H1 (cell line): Measurements from ENCODE around the gene MCM9. TPM values are rescaled to one million over a fixed set of nuclear protein-coding genes. Genes with fewer than 3 reads are reported as not detected.

Experiments
- CTCF ChIA-PET: fragments of 300-600 bp; sonication (Branson Sonifier 250); formaldehyde crosslinking; loops from one replicate; lab custom pipeline; 2021; ENCODE audit not compliant: partially characterized antibody; lab: Charles Lee
- POLR2A ChIA-PET: fragments of 300-600 bp; sonication (Branson Sonifier 250); formaldehyde crosslinking; loops from one replicate; lab custom pipeline; 2021; ENCODE audit warnings: inconsistent platforms; ENCODE audit not compliant: partially characterized antibody; lab: Charles Lee
- DNase-seq, 2 experiments: peaks; one replicate each; pipeline versions ENCODE4 v3.0.0 to v3.0.0-alpha.2; 2010 to 2022; ENCODE audit warnings: low spot score in 2 of 2, low read depth in 1 of 2, mixed read lengths in 1 of 2
- FAIRE-seq: peaks from 2 replicates; lab custom pipeline; 2011; peaks lifted over from hg19 to GRCh38; lab: Jason Lieb, UNC
- H2AFZ ChIP-seq: 2 replicates; pipeline ENCODE4 v1.8.1; 2012; ENCODE audit warnings: low read length, inconsistent platforms
- H2AK5ac ChIP-seq: 2 replicates; pipeline ENCODE4 v1.6.1; 2013; ENCODE audit warnings: low read depth, low read length
- H2BK120ac ChIP-seq: replicated peaks from 2 replicates; pipeline ENCODE3; 2013; ENCODE audit warnings: low read depth, low read length, inconsistent platforms
- H2BK12ac ChIP-seq: 2 replicates; pipeline ENCODE4 v1.6.1; 2013; ENCODE audit warnings: low read depth, low read length
- H2BK15ac ChIP-seq: 2 replicates; pipeline ENCODE4 v1.6.1; 2013; ENCODE audit warnings: low read length
- H2BK20ac ChIP-seq: 2 replicates; pipeline ENCODE4 v1.6.1; 2013; ENCODE audit warnings: low read length
- H2BK5ac ChIP-seq: 2 replicates; pipeline ENCODE4 v1.6.1; 2013; ENCODE audit warnings: low read depth, low read length
- H3K14ac ChIP-seq: 2 replicates; pipeline ENCODE4 v1.6.1; 2013; ENCODE audit warnings: inconsistent platforms; ENCODE audit not compliant: insufficient read length
- H3K18ac ChIP-seq: 2 replicates; pipeline ENCODE4 v1.6.1; 2013; ENCODE audit warnings: low read length; ENCODE audit errors: extremely low read depth
- H3K23ac ChIP-seq: 2 replicates; pipeline ENCODE4 v1.6.1; 2013; ENCODE audit warnings: inconsistent platforms; ENCODE audit not compliant: insufficient read length
- H3K23me2 ChIP-seq: 2 replicates; pipeline ENCODE4 v1.6.1; 2013; ENCODE audit warnings: low read depth, low read length
- H3K27ac ChIP-seq: 2 replicates; pipeline ENCODE4 v1.6.1; 2011; ENCODE audit warnings: low read depth, low read length, inconsistent platforms
- H3K27me3 ChIP-seq, 4 experiments: replicated peaks in 1 of 4; 1 replicate in 1 of 4; 2 replicates in 3 of 4; pipeline versions ENCODE4 v1.6.1 to v1.8.1; 2011 to 2013; ENCODE audit warnings: low read length in 3 of 4, mild to moderate bottlenecking in 3 of 4, inconsistent platforms in 2 of 4, mixed read lengths in 2 of 4, moderate library complexity in 1 of 4; ENCODE audit not compliant: control insufficient read depth in 3 of 4, insufficient read depth in 3 of 4; ENCODE audit errors: extremely low read depth in 1 of 4
- H3K36me3 ChIP-seq, 4 experiments: 2 replicates each; pipeline versions ENCODE4 v1.6.1 to v1.8.1; 2011 to 2013; ENCODE audit warnings: mild to moderate bottlenecking in 4 of 4, low read length in 3 of 4, moderate library complexity in 2 of 4, control low read depth in 1 of 4, inconsistent platforms in 1 of 4; ENCODE audit not compliant: insufficient read depth in 4 of 4, control insufficient read depth in 2 of 4
- H3K4ac ChIP-seq: replicated peaks from 2 replicates; pipeline ENCODE3; 2013; ENCODE audit warnings: low read length, low read depth, mixed read lengths, inconsistent platforms; ENCODE audit not compliant: insufficient read length
- H3K4me1 ChIP-seq, 4 experiments: replicated peaks in 1 of 4; 1 replicate in 1 of 4; 2 replicates in 3 of 4; pipeline versions ENCODE4 v1.6.1 to v1.8.1; 2011 to 2013; ENCODE audit warnings: low read length in 3 of 4, inconsistent platforms in 2 of 4, mixed read lengths in 1 of 4; ENCODE audit not compliant: insufficient read depth in 4 of 4, control insufficient read depth in 3 of 4
- H3K4me2 ChIP-seq, 2 experiments: 2 replicates each; pipeline versions ENCODE4 v1.6.1 to v1.8.1; 2011 to 2013; ENCODE audit warnings: low read depth in 2 of 2, low read length in 2 of 2, control low read depth in 1 of 2, inconsistent platforms in 1 of 2, mild to moderate bottlenecking in 1 of 2; ENCODE audit not compliant: insufficient read depth in 1 of 2
- H3K4me3 ChIP-seq, 4 experiments: fragments of 200-600, 300-600 bp in 1 of 4; sonication (generic), shearing (Covaris generic), sonication (Bioruptor Twin) in 1 of 4; 2 replicates each; pipeline versions ENCODE4 v1.5.1 to v1.8.1; 2011 to 2016; ENCODE audit warnings: low read length in 4 of 4, low read depth in 3 of 4, control low read depth in 2 of 4, inconsistent platforms in 2 of 4, mild to moderate bottlenecking in 2 of 4, mixed read lengths in 1 of 4, moderate library complexity in 1 of 4; ENCODE audit not compliant: insufficient read depth in 2 of 4; ENCODE audit errors: extremely low read depth in 1 of 4
- H3K56ac ChIP-seq: replicated peaks from 2 replicates; pipeline ENCODE3; 2013; ENCODE audit warnings: low read depth, mild to moderate bottlenecking, mixed read lengths, low read length, inconsistent platforms; ENCODE audit not compliant: insufficient read length
- H3K79me1 ChIP-seq: 2 replicates; pipeline ENCODE4 v1.6.1; 2013; ENCODE audit warnings: low read depth, low read length, control low read depth
- H3K79me2 ChIP-seq, 2 experiments: 2 replicates each; pipeline versions ENCODE4 v1.6.1 to v1.8.1; 2012 to 2013; ENCODE audit warnings: low read length in 2 of 2, mild to moderate bottlenecking in 2 of 2, inconsistent platforms in 1 of 2; ENCODE audit not compliant: insufficient read depth in 2 of 2, control insufficient read depth in 1 of 2
- H3K9ac ChIP-seq, 4 experiments: replicated peaks in 1 of 4; 1 replicate in 1 of 4; 2 replicates in 3 of 4; pipeline versions ENCODE4 v1.6.1 to v1.8.1; 2011 to 2013; ENCODE audit warnings: low read depth in 3 of 4, low read length in 3 of 4, control low read depth in 2 of 4, mild to moderate bottlenecking in 2 of 4, moderate library complexity in 2 of 4, inconsistent platforms in 1 of 4; ENCODE audit errors: extremely low read depth in 1 of 4
- H3K9me3 ChIP-seq, 2 experiments: 2 replicates each; pipeline versions ENCODE4 v1.6.1 to v1.8.1; 2012 to 2013; ENCODE audit warnings: mild to moderate bottlenecking in 2 of 2, moderate library complexity in 2 of 2, control low read depth in 1 of 2, inconsistent platforms in 1 of 2, low read depth in 1 of 2, low read length in 1 of 2, mixed read lengths in 1 of 2; ENCODE audit not compliant: insufficient read depth in 2 of 2
- H4K20me1 ChIP-seq, 2 experiments: replicated peaks in 1 of 2; 2 replicates each; pipeline versions ENCODE3 to v1.8.1; 2011 to 2013; ENCODE audit warnings: inconsistent platforms in 2 of 2, low read length in 2 of 2, mild to moderate bottlenecking in 1 of 2; ENCODE audit not compliant: insufficient read depth in 2 of 2, control insufficient read depth in 1 of 2
- H4K5ac ChIP-seq: 2 replicates; pipeline ENCODE4 v1.6.1; 2013; ENCODE audit warnings: low read length, low read depth, mixed read lengths, inconsistent platforms; ENCODE audit not compliant: insufficient read length
- H4K8ac ChIP-seq: 2 replicates; pipeline ENCODE4 v1.8.0; 2013; ENCODE audit warnings: mild to moderate bottlenecking, moderate library complexity, low read length, inconsistent platforms; ENCODE audit not compliant: insufficient read depth; ENCODE audit errors: extremely low read depth
- H4K91ac ChIP-seq: replicated peaks from 2 replicates; pipeline ENCODE3; 2013; ENCODE audit warnings: low read length, mixed read lengths, inconsistent platforms; ENCODE audit not compliant: insufficient read length
- ASH2L ChIP-seq: fragments of 200-600, 300-600 bp; sonication (generic); IDR thresholded peaks from one replicate; pipeline ENCODE4 v1.7.1; 2017; ENCODE audit warnings: low read length
- CHD1 ChIP-seq: IDR thresholded peaks from 2 replicates; pipeline ENCODE4 v1.6.1; 2012; ENCODE audit warnings: low read depth, low read length, improper control_type of control experiment
- CREB1 ChIP-seq: IDR thresholded peaks from 2 replicates; pipeline ENCODE4 v1.6.1; 2012; ENCODE audit warnings: inconsistent platforms
- EP300 ChIP-seq, 2 experiments: IDR thresholded peaks; 1 replicate in 1 of 2; 2 replicates in 1 of 2; pipeline ENCODE4 v1.6.1; 2011 to 2012; ENCODE audit warnings: low read depth in 2 of 2, low read length in 2 of 2, mild to moderate bottlenecking in 2 of 2, borderline replicate concordance in 1 of 2, inconsistent platforms in 1 of 2, moderate library complexity in 1 of 2
- FOSL1 ChIP-seq: IDR thresholded peaks from 2 replicates; pipeline ENCODE4 v1.6.1; 2011; ENCODE audit warnings: mild to moderate bottlenecking, low read depth, low read length, moderate library complexity; ENCODE audit not compliant: insufficient read depth
- GABPA ChIP-seq: IDR thresholded peaks from 2 replicates; pipeline ENCODE4 v1.6.1; 2011; ENCODE audit warnings: mild to moderate bottlenecking, low read length, moderate library complexity, borderline replicate concordance; ENCODE audit not compliant: insufficient read depth
- JUN ChIP-seq: IDR thresholded peaks from 2 replicates; pipeline ENCODE4 v1.6.1; 2011; ENCODE audit warnings: low read depth, mild to moderate bottlenecking, improper control_type of control experiment, low read length
- KDM1A ChIP-seq: fragments of 200-600, 300-600 bp; sonication (generic); IDR thresholded peaks from 2 replicates; pipeline ENCODE4 v1.7.1; 2016; ENCODE audit warnings: mild to moderate bottlenecking, low read length, borderline replicate concordance
- SAP30 ChIP-seq: fragments of 300-600 bp; sonication (generic); IDR thresholded peaks from 2 replicates; pipeline ENCODE4 v1.7.1; 2012; ENCODE audit warnings: low read length, moderate library complexity, mild to moderate bottlenecking, inconsistent platforms; ENCODE audit not compliant: insufficient read depth, insufficient replicate concordance
- SIN3A ChIP-seq, 2 experiments: IDR thresholded peaks in 1 of 2; conservative IDR thresholded peaks in 1 of 2; 2 replicates each; pipeline ENCODE4 v1.6.1; 2011 to 2012; ENCODE audit warnings: low read length in 2 of 2, improper control_type of control experiment in 1 of 2, low read depth in 1 of 2, mild to moderate bottlenecking in 1 of 2
- SIX5 ChIP-seq: IDR thresholded peaks from 2 replicates; pipeline ENCODE4 v1.6.1; 2011; ENCODE audit warnings: mild to moderate bottlenecking, low read depth, low read length
- SP2 ChIP-seq: IDR thresholded peaks from 2 replicates; pipeline ENCODE4 v1.6.1; 2012; ENCODE audit warnings: mild to moderate bottlenecking, low read length, inconsistent platforms
- WGBS, 2 experiments: shearing (Covaris generic) in 1 of 2; methylation state at CpG; one replicate each; pipeline versions ENCODE4 v1.1.6 to v1.1.7; 2013 to 2015; ENCODE audit warnings: low lambda C conversion rate in 2 of 2, mixed read lengths in 2 of 2, inconsistent platforms in 1 of 2, low coverage in 1 of 2, missing lambda C conversion rate in 1 of 2; ENCODE audit not compliant: insufficient replicate concordance in 2 of 2, insufficient coverage in 1 of 2, insufficient read length in 1 of 2; ENCODE audit errors: extremely low coverage in 1 of 2, missing lambda C conversion rate in 1 of 2; 5-methylcytosine and 5-hydroxymethylcytosine counted together
- polyA plus RNA-seq, 7 experiments: library from polyadenylated mRNA; depleted of rRNA in 3 of 7; stranded (reverse) in 5 of 7; unstranded in 2 of 7; fragments of >200 nt in 5 of 7; fragments of 200-250 nt in 2 of 7; gene quantifications; 1 replicate in 5 of 7; 2 replicates in 1 of 7; 4 replicates in 1 of 7; pipeline versions ENCODE4 v1.2.1 to v1.2.3, GENCODE V29; 2011 to 2013; ENCODE audit warnings: missing spikeins in 2 of 7, mixed read lengths in 2 of 7
- total RNA-seq: library from RNA; stranded (reverse); fragmentation: NEBNext Ultra II Directional; extraction: Animal tissue kit (Norgen Biotek cat#: 25700); gene quantifications from 2 replicates; pipeline ENCODE4 v1.2.1, GENCODE V29; 2021

MCM9 gene
- total and polyA plus RNA-seq, 2 of the 8 experiments (the other 6 are each of a cell fraction or from before 2014, with no cell fraction given): 3.7 to 11.4 TPM

- Histone ChIP-seq H3K56ac (no peak overlapping the region), H3K79me2 (no peaks in the 10 kb centered on the region), H3K27ac (no peak overlapping the region), H3K9ac (no peak overlapping the region), H2AK5ac (no peak overlapping the region), H3K4me3 (no peak overlapping the region), H3K4me2 (no peak overlapping the region), H3K36me3 (peaks cover 2 to 42% (median 26%) of the 10 kb centered on the region in 4 experiments; a peak in 6 of 8 replicates), H2BK5ac (no peak overlapping the region), H4K8ac (no peak overlapping the region), H3K4ac (no peak overlapping the region), H2BK12ac (no peak overlapping the region), H3K23ac (no peak overlapping the region), H3K14ac (no peak overlapping the region), H4K20me1 (no peaks in the 10 kb centered on the region), H2AFZ (no peak overlapping the region), H3K79me1 (no peaks in the 10 kb centered on the region), H2BK20ac (no peak overlapping the region), H3K18ac (no peak overlapping the region), H4K91ac (no peak overlapping the region), H4K5ac (no peak overlapping the region), H3K23me2 (no peaks in the 10 kb centered on the region), H2BK120ac (no peak overlapping the region), H2BK15ac (no peak overlapping the region), H3K27me3 (no peaks in the 10 kb centered on the region), H3K4me1 (no peaks in the 10 kb centered on the region), H3K9me3 (no peaks in the 10 kb centered on the region)
- 97% methylated on average over 3 of the region's 3 CpGs; no CpG with 5 or more reads in 1 of the 2 experiments for WGBS, 2 experiments
- no peak for FAIRE-seq
- CTCF ChIA-PET: interaction anchor here (0.9 to 1.4 kb wide), 3 partner anchors 45 to 357 kb away, joined by 3 to 4 read pairs (median 3); no protein-coding TSS in a partner anchor
- TF ChIP-seq KDM1A (no peak), GABPA (no peak), SAP30 (no peak), JUN (no peak), SIN3A (conservative IDR thresholded peaks at IDR 0.05 in 1 of 2, IDR thresholded peaks at IDR 0.05 in 1 of 2; ENCODE audit: low read depth in 1 of 2, low read length in 2 of 2) (no peak), CREB1 (no peak), FOSL1 (no peak), CHD1 (no peak), ASH2L (no peak), SIX5 (no peak), SP2 (no peak), EP300 (IDR thresholded peaks at IDR 0.05; ENCODE audit: borderline replicate concordance in 1 of 2, low read depth in 2 of 2, low read length in 2 of 2) (no peak)
- POLR2A ChIA-PET: interaction anchor here (0.6 to 1.2 kb wide), 4 partner anchors 11 to 281 kb away, joined by 3 to 4 read pairs (median 4); partner anchors contain the start of gene MCM9
- DNase-seq: no peak
These were observed 11.9 kb downstream of the MCM9 start for GRCh38 chr6:118923035-118923434.
